Uterus (tissue), 2 donors: ENCODE data around the gene TSPYL2.

Source experiments
- POLR2A ChIP-seq, 2 donors: fragments of 450-650 bp; IDR thresholded peaks; one replicate each; pipeline ENCODE4 v1.6.1; 2016; ENCODE audit warnings: antibody characterized with exemption in 2 of 2, mild to moderate bottlenecking in 1 of 2, moderate library complexity in 1 of 2
- TF ChIP-seq, protein P1 (sequence below), 4 experiments: fragments of 200-600 bp in 2 of 4; fragments of 450-650 bp in 2 of 4; sonication (generic) in 2 of 4; IDR thresholded peaks; one replicate each; pipeline ENCODE4 v1.5.1; 2016 to 2019; ENCODE audit warnings: antibody characterized with exemption in 4 of 4, mild to moderate bottlenecking in 2 of 4, moderate library complexity in 1 of 4

DNA sequence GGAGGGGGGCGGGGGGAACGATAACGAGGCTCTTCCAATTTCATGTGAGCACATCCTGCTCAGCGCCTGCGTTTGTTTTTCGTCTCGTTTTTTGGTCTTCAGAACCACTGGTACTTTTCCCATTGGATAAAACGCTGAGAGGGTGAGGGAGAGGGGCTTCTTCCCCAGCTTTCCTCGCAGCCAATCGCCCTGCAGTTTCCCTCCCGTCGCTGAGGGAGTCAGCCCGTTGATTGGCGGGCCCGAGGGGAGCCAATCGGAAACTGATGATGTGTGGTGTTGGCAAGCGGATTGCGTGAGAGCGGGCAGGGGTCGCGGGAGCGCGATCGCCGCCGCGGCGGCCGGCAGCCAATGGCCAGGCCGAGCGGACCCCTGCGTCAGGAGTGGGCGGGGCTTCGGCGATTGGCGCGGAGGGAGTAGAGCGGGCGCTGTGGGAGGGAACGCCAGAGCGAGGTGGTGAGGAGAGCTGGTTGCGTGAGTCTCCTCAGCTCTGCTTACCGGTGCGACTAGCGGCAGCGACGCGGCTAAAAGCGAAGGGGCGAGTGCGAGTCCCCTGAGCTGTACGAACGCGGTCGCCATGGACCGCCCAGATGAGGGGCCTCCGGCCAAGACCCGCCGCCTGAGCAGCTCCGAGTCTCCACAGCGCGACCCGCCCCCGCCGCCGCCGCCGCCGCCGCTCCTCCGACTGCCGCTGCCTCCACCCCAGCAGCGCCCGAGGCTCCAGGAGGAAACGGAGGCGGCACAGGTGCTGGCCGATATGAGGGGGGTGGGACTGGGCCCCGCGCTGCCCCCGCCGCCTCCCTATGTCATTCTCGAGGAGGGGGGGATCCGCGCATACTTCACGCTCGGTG is at the start of gene TSPYL2:
- TF ChIP-seq, protein P1, sequence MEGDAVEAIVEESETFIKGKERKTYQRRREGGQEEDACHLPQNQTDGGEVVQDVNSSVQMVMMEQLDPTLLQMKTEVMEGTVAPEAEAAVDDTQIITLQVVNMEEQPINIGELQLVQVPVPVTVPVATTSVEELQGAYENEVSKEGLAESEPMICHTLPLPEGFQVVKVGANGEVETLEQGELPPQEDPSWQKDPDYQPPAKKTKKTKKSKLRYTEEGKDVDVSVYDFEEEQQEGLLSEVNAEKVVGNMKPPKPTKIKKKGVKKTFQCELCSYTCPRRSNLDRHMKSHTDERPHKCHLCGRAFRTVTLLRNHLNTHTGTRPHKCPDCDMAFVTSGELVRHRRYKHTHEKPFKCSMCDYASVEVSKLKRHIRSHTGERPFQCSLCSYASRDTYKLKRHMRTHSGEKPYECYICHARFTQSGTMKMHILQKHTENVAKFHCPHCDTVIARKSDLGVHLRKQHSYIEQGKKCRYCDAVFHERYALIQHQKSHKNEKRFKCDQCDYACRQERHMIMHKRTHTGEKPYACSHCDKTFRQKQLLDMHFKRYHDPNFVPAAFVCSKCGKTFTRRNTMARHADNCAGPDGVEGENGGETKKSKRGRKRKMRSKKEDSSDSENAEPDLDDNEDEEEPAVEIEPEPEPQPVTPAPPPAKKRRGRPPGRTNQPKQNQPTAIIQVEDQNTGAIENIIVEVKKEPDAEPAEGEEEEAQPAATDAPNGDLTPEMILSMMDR (IDR thresholded peaks at IDR 0.05): peak in 1 of 4 experiments; percentile 29
- TF ChIP-seq POLR2A (IDR thresholded peaks at IDR 0.05): peak; percentile 97 to 99
